Adrenal gland (tissue), 12 donors: ENCODE data around the gene EXTL1. TPM values are rescaled to one million over a fixed set of nuclear protein-coding genes. Genes with fewer than 3 reads are reported as not detected.

Source experiments
- DNase-seq, 7 donors: peaks; one replicate each; pipeline ENCODE4 v3.0.0-alpha.2; 2019 to 2020
- H3K27ac ChIP-seq, 5 donors: fragments of 200-600 bp; sonication (generic) in 4 of 5; 1 replicate in 3 of 5; 2 replicates in 2 of 5; pipeline versions ENCODE4 v1.5.1 to v1.8.0; 2016 to 2020; ENCODE audit warnings: mild to moderate bottlenecking in 1 of 5
- H3K27me3 ChIP-seq: fragments of 200-600 bp; 2 replicates; pipeline ENCODE4 v1.8.0; 2021
- H3K36me3 ChIP-seq, 2 donors: fragments of 200-600 bp; replicated peaks in 1 of 2; 1 replicate in 1 of 2; 2 replicates in 1 of 2; pipeline versions ENCODE4 v1.5.1 to v1.8.0; 2018 to 2022
- H3K4me1 ChIP-seq, 2 donors: fragments of 200-600 bp; replicated peaks in 1 of 2; 1 replicate in 1 of 2; 2 replicates in 1 of 2; pipeline versions ENCODE4 v1.5.1 to v1.8.0; 2018 to 2021
- H3K4me3 ChIP-seq, 4 donors: fragments of 200-600 bp; sonication (generic) in 3 of 4; one replicate each; pipeline ENCODE4 v1.5.1; 2016 to 2018
- H3K9me3 ChIP-seq, 3 donors: fragments of 200-600 bp; sonication (generic) in 1 of 3; replicated peaks in 1 of 3; 1 replicate in 2 of 3; 2 replicates in 1 of 3; pipeline versions ENCODE4 v1.5.1 to v1.8.0; 2016 to 2021
- POLR2A ChIP-seq, 2 donors: fragments of 450-650 bp; IDR thresholded peaks; one replicate each; pipeline ENCODE4 v1.6.1; 2017; ENCODE audit warnings: antibody characterized with exemption in 2 of 2, mild to moderate bottlenecking in 2 of 2, moderate library complexity in 1 of 2
- WGBS, 4 donors: extraction: QIAGEN DNeasy Blood & Tissue Kit in 2 of 4; methylation state at CpG; one replicate each; pipeline versions ENCODE4 v1.1.5 to v1.1.7; 2013 to 2017; 5-methylcytosine and 5-hydroxymethylcytosine counted together
- intact Hi-C, 2 donors: fragments of 100-400 bp; cut with DNase I; formaldehyde crosslinking; loops; one replicate each; pipeline versions ENCODE4 v1.14.1 to v1.15.0; 2022 to 2023
- polyA plus RNA-seq, 3 donors: library from polyadenylated mRNA; stranded (reverse); fragments of 200-250 nt in 2 of 3; fragments of 350-450 nt in 1 of 3; fragmentation: Illumina TruSeq in 1 of 3; extraction: RNeasy Lipid Tissue Mini Kit (QIAGEN cat#74804) in 1 of 3; gene quantifications; one replicate each; pipeline ENCODE4 v1.2.3, GENCODE V29; 2013 to 2014
- total RNA-seq, 9 donors: library from RNA; depleted of rRNA in 4 of 9; stranded (reverse); fragments of >200 nt in 4 of 9; fragments of 120-200 nt in 1 of 9; fragmentation: NEBNext Ultra II Directional in 1 of 9; extraction: Animal tissue kit (Norgen Biotek cat#: 25700) in 1 of 9; gene quantifications; one replicate each; pipeline versions ENCODE4 v1.1.0 to v1.2.4, GENCODE V29; 2013 to 2023
- TF ChIP-seq, protein P1 (sequence below), 6 experiments: fragments of 450-650 bp in 4 of 6; fragments of 200-600 bp in 2 of 6; sonication (generic) in 1 of 6; IDR thresholded peaks; 1 replicate in 5 of 6; 2 replicates in 1 of 6; pipeline versions ENCODE4 v1.5.1 to v1.8.0; 2016 to 2021; ENCODE audit warnings: antibody characterized with exemption in 6 of 6, mild to moderate bottlenecking in 2 of 6, moderate library complexity in 1 of 6
- donor health status: healthy with polysubstance abuse.
- donor health status: Bipolar disorder and iron deficiency.
- donor health status: DM: yes; HTN: yes; CAD: no.
- donor health status: DM: no; HTN: no; CAD: no.
- donor health status: DM: no; HTN: no; CAD: no.
- donor health status: DM: yes; HTN: yes; CAD: no.

The EXTL1 gene
- total and polyA plus RNA-seq, 12 donors: 0.31 to 6.5 (median 1.9) TPM

DNA sequence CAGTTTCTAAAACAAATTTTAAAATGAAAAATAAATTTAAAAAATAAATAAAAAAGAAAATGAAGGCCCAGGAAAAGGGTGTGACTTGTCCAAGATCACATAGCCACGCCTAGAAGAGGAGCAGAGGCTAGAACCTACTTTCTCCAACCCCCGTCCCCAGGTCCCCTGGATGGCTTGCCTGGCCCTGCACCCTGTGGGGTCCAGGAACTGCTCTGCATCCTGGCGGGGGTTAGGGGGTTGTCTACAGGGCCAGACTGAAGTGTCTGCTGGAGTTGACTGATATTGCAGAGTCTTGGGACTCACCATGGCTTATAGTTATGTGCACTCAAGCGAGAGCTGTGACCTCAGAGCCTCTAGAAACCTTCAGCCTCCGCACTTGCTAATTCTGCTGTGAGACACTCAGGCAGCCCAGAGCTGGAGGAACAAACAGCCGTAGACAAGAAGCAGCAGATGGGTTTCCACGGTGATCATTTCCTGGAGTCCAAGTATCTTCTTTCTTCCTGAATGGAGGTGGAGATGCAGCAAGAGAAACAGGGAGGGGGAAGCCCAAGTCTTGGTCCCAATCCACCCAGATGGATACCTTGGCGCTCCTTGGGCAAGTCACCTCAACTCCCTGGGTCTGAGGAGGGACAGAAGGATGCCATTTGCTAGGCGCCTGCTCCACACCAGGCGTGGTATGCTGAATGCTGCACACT is 5.2 kb upstream of the EXTL1 start:
- no peak overlapping the region for H3K27ac ChIP-seq
- H3K4me1 ChIP-seq: peaks cover 8 to 46% of the 10 kb centered on the region in 2 donors
- H3K4me3 ChIP-seq: no peak overlapping the region
- no peaks in the 10 kb centered on the region for H3K9me3 ChIP-seq
- DNase-seq: no peak
- 80 to 91% (median 85%) methylated on average over 9 to 10 of the region's 10 CpGs for WGBS, 4 donors
- H3K36me3 ChIP-seq: no peaks in the 10 kb centered on the region
- intact Hi-C loops: no loop called here
- no peaks in the 10 kb centered on the region for H3K27me3 ChIP-seq
- TF ChIP-seq, protein P1, sequence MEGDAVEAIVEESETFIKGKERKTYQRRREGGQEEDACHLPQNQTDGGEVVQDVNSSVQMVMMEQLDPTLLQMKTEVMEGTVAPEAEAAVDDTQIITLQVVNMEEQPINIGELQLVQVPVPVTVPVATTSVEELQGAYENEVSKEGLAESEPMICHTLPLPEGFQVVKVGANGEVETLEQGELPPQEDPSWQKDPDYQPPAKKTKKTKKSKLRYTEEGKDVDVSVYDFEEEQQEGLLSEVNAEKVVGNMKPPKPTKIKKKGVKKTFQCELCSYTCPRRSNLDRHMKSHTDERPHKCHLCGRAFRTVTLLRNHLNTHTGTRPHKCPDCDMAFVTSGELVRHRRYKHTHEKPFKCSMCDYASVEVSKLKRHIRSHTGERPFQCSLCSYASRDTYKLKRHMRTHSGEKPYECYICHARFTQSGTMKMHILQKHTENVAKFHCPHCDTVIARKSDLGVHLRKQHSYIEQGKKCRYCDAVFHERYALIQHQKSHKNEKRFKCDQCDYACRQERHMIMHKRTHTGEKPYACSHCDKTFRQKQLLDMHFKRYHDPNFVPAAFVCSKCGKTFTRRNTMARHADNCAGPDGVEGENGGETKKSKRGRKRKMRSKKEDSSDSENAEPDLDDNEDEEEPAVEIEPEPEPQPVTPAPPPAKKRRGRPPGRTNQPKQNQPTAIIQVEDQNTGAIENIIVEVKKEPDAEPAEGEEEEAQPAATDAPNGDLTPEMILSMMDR (IDR thresholded peaks at IDR 0.05): no peak
- no peak for TF ChIP-seq POLR2A (IDR thresholded peaks at IDR 0.05)

DNA sequence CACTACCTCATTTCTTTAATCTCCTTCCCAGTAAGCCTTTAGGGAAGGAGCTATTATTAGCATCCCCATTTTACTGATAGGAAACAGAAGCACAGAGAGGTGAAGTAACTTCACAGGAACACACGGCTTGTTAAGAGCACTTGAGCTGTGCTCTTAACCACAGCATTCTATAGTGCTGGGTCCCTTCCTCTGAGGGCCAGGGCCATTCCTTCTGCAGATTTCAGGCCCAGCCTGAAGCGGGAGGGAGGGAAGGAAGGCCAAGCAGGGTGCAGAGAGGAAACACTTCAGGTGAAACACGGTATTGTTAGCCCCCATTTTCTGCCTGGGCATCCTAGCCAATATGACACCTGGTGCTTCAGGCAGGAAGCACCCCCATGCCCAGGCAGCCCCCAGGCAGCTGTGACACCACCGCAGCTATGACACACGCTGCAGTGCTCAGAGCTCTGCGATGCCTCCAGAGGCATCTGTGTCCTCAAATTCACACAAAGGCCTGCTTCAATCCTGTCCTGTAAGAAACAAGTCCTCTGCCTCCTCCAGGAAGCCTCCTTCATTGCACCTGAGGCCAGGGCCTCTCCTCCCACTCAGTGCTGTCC is 4.5 kb upstream of the EXTL1 start:
- intact Hi-C loops: no loop called here
- no peak for DNase-seq
- 77 to 91% (median 82%) methylated on average over 5 to 6 of the region's 6 CpGs for WGBS, 4 donors
- no peaks in the 10 kb centered on the region for H3K27me3 ChIP-seq
- H3K36me3 ChIP-seq: no peaks in the 10 kb centered on the region
- H3K27ac ChIP-seq: no peak overlapping the region
- TF ChIP-seq, protein P1 (IDR thresholded peaks at IDR 0.05): no peak
- no peak for TF ChIP-seq POLR2A (IDR thresholded peaks at IDR 0.05)
- no peaks in the 10 kb centered on the region for H3K9me3 ChIP-seq
- H3K4me1 ChIP-seq: peaks cover 8 to 52% of the 10 kb centered on the region in 2 donors
- H3K4me3 ChIP-seq: no peak overlapping the region

DNA sequence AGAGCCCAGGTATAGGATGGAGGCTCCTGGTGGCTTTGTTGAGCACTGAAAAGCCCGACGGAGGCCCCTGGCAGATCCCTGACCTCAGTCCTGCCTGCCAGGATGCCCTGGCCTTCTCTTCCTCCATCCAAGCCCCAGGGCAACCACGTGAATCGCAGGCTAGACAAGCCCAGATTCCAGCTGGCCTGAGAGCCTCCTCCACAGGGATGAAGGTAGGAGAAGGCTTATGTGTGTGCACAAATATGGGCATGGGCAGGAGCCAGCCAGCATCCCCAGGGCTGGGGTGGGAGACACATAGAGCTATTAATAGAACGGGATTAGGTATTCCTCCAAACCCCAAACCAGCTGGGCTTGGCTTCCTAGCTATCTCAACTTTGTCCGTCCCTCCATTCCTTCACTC is 4.0 kb upstream of the EXTL1 start:
- intact Hi-C loops: no loop called here
- Histone ChIP-seq H3K27me3 (no peaks in the 10 kb centered on the region), H3K36me3 (no peaks in the 10 kb centered on the region), H3K9me3 (no peaks in the 10 kb centered on the region), H3K4me3 (no peak overlapping the region), H3K4me1 (peaks cover 8 to 58% of the 10 kb centered on the region in 2 donors), H3K27ac (no peak overlapping the region)
- TF ChIP-seq, protein P1 (IDR thresholded peaks at IDR 0.05): no peak
- no peak for TF ChIP-seq POLR2A (IDR thresholded peaks at IDR 0.05)
- DNase-seq: no peak
- 73 to 78% (median 74%) methylated on average over 5 to 6 of the region's 6 CpGs for WGBS, 4 donors

DNA sequence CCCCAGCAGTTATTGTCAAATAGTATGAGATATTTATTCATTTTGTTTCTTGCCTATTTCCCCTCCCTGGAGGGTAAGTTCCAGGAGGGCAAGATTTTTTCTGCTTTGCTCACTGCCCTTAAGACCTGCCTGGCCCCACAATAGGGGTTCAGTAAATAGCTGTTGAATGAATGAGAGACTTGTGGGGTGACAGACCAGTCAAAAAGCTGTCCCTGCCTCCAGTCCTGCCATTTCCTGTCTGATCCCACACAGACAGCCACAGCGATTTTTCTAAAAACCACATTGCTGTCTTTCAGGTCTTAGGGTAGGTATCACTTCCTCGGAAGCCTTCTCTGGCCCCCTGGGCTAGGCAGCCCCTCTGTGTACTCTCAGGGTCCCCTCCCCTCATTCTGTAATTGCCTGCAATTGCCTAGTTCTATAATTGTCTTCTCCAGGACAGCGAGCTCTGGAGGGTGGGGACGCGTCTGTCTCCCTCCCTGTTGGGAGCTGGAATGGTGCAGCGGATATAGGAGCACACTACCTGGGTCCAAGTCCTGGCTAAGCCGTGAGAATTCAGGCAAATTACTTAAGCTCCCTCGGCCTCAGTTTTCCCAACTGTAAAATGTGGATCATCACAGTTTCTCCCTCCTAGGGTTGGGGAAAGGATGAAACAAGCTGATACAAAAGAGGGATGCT is 1.8 kb upstream of the EXTL1 start:
- H3K4me3 ChIP-seq: no peak overlapping the region
- H3K4me1 ChIP-seq: peaks cover 8 to 53% of the 10 kb centered on the region in 2 donors
- 68 to 84% (median 79%) methylated on average over 8 of the region's 8 CpGs for WGBS, 4 donors
- TF ChIP-seq, protein P1 (IDR thresholded peaks at IDR 0.05): no peak
- no peak for TF ChIP-seq POLR2A (IDR thresholded peaks at IDR 0.05)
- peak overlapping the region in 1 of 5 donors; percentile 14 for H3K27ac ChIP-seq
- no peaks in the 10 kb centered on the region for H3K9me3 ChIP-seq
- intact Hi-C loops: no loop called here
- H3K36me3 ChIP-seq: no peaks in the 10 kb centered on the region
- DNase-seq: no peak
- H3K27me3 ChIP-seq: no peaks in the 10 kb centered on the region
